GM10847 (cell line): Measurements from ENCODE around the gene UPK3A.

Experiments used
- POLR2A ChIP-seq: IDR thresholded peaks from 2 replicates; pipeline ENCODE4 v1.6.1; 2011; ENCODE audit not compliant: insufficient read length; ENCODE audit errors: extremely low read depth

Gene UPK3A

DNA sequence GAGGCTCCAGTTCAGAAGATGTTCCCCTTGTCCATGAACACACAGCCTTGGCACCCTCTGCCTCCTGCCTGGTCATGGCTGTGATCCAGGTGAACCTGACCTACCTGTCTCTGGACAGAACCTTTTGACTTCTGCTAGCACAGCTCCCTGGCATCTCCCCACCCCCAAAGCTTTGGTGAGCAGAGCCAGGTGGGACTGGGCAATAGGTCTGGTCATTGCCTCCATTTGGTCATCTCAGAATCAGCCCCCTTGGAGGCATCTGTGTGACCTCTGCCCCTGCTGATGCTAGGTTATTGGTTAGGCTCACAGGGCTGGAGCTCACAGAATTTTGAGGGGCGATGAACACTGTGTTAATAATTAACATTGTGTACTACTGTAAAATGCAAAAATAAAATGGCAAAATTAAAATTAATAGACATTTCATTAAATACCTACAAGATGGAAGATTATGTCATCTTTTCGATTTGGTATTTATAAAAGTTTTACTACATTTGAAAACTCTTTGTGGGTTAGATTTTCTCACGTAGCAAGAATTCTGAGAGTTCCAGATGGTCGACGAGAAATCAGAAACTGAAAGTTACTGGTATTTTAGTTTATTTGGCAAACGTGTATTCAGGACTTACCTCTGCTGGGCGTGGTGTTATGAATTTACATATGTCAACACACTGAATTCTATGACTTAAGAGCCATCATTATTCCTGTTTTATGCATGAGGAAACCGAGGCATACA is 35.8 kb upstream of the UPK3A start:
- TF ChIP-seq POLR2A = no peak

DNA sequence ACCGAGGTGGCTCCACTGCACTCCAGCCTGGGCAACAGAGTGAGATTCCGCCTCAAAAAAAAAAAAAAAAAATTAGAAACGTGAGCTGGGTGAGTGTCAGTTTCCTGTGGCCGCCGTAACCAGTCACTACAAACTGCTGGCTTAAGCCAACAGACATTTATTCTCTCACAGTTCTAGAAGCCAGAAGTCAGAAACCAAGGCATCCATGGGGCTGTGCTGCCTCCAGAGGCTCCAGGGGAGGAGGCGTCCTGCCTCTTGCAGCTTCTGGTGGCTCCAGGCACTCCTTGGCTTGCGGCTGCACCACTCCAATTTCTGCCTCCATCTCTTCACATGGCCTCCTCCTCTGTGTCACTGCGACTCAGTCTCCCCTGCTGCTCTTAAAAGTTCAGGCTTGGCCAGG is 32.9 kb upstream of the UPK3A start:
- no peak for TF ChIP-seq POLR2A

- TF ChIP-seq POLR2A = no peak
These were observed 31.6 kb upstream of the UPK3A start for GRCh38 chr22:45253039-45253641.

GRCh38 chr22:45254388-45254787 is 30.4 kb upstream of the UPK3A start:
- no peak for TF ChIP-seq POLR2A

- TF ChIP-seq POLR2A = no peak
These were observed 29.9 kb upstream of the UPK3A start for GRCh38 chr22:45254789-45255278.

GRCh38 chr22:45259754-45260394 is 24.9 kb upstream of the UPK3A start:
- no peak for TF ChIP-seq POLR2A

GRCh38 chr22:45261407-45262088 is 23.2 kb upstream of the UPK3A start:
- no peak for TF ChIP-seq POLR2A

GRCh38 chr22:45262195-45262930 is 22.4 kb upstream of the UPK3A start:
- no peak for TF ChIP-seq POLR2A

DNA sequence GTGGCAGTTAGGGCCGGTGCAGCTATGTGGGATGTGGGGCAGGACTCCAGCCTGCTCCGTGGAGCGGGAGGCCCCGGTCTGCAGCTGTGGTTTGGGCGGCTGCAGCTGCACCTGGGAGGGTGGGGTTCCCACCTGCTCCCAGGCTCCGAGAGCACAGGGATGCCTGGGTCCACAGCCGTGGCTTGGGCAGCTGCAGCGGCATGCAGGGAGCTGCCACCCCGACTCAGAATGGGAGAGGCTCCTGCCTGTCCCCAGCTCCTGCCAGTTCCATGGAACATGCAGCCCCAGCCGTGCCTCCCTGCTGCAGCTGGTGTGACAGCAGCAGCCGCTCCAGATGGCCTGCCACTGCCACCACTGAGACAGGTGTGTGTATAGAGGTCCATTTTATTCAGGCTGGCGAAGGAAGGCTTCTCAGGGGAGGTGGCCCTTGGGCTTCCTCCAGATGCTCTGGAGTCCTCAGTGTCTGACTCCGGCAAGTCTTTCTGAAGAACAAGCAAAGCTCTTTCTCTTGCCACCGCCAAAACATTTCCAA is 21.8 kb upstream of the UPK3A start:
- TF ChIP-seq POLR2A = no peak

- no peak for TF ChIP-seq POLR2A
These were observed 21.1 kb upstream of the UPK3A start for GRCh38 chr22:45263463-45264269.

- TF ChIP-seq POLR2A = no peak
These were observed 19.2 kb upstream of the UPK3A start for GRCh38 chr22:45265535-45265934.

DNA sequence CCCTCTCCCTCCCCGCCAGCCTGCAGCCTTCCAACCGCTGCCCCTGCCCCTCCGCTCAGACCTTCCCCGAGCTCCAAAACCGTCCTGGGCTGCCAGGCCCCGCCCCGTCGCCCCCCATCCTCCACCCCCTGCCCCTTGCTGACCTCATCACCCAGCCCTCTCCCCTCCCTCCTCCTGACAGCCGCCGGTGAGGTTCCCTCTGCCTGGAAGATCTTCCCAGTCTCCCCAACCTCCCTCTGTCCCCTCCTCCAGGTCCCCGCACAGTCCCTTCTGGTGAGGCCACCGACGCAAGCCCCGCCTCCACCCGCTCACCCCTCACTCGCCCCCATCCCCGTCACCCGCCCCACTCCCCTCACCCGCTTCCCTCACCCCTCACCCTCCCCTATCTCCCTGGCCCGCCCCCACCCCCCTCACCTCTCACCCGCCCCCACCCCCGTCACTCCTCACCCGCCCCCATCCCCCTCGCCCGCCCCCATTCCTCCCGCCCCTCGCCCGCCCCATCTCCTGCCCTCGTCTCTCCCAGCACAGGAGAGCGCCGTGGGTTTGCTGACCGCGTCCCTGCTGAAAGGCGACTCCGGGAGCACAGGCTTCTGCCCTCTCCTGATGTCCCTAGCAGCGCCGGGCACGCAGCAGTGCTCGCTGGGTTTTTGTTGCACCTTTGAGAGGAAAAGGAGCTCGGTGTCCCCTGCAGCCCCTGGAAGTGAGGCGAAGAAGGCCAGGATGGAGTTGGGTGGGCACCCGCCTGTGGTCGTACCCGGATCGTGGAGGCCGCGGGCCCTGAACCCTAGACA is 16.4 kb upstream of the UPK3A start:
- no peak for TF ChIP-seq POLR2A
